ENCODE data around the gene CFAP20DC.
"Not testable (repeated sequence)": the region's sequence is repeated elsewhere in the genome, so short reads cannot be mapped to it uniquely, and the experiment has no call there.

CFAP20DC gene

GRCh38 chr3:58988041-58988440, 61.8 kb downstream of the CFAP20DC start:
- TF ChIP-seq CTCF (IDR thresholded peaks at IDR 0.05; ENCODE audit: borderline replicate concordance, control extremely low read depth, extremely low read depth, insufficient read depth, missing control alignments), result no peak
- no peak for DNase-seq (ENCODE audit: low spot score)
- in situ Hi-C loops (cut with MboI; ENCODE audit: low sequenced_read_pairs, unreplicated experiment), result no loop called here

- in situ Hi-C loops (cut with MboI; ENCODE audit: low sequenced_read_pairs, unreplicated experiment), result no loop called here
- no peak for TF ChIP-seq CTCF (IDR thresholded peaks at IDR 0.05; ENCODE audit: borderline replicate concordance, control extremely low read depth, extremely low read depth, insufficient read depth, missing control alignments)
- no peak for DNase-seq (ENCODE audit: low spot score)
These were observed 63.2 kb downstream of the CFAP20DC start for GRCh38 chr3:58986654-58987053.

- no peak for DNase-seq (ENCODE audit: low spot score)
- in situ Hi-C loops (cut with MboI; ENCODE audit: low sequenced_read_pairs, unreplicated experiment), result no loop called here
- TF ChIP-seq CTCF (IDR thresholded peaks at IDR 0.05; ENCODE audit: borderline replicate concordance, control extremely low read depth, extremely low read depth, insufficient read depth, missing control alignments), result no peak
These were observed 70.0 kb downstream of the CFAP20DC start for GRCh38 chr3:58979840-58980239.

GRCh38 chr3:58973796-58974195, 76.0 kb downstream of the CFAP20DC start:
- in situ Hi-C loops (cut with MboI; ENCODE audit: low sequenced_read_pairs, unreplicated experiment), result no loop called here
- no peak for TF ChIP-seq CTCF (IDR thresholded peaks at IDR 0.05; ENCODE audit: borderline replicate concordance, control extremely low read depth, extremely low read depth, insufficient read depth, missing control alignments)
- no peak for DNase-seq (ENCODE audit: low spot score)

GRCh38 chr3:58967866-58968265, 82.0 kb downstream of the CFAP20DC start:
- in situ Hi-C loops (cut with MboI; ENCODE audit: low sequenced_read_pairs, unreplicated experiment), result not testable (repeated sequence)

GRCh38 chr3:58965865-58966264, 84.0 kb downstream of the CFAP20DC start:
- TF ChIP-seq CTCF (IDR thresholded peaks at IDR 0.05; ENCODE audit: borderline replicate concordance, control extremely low read depth, extremely low read depth, insufficient read depth, missing control alignments), result no peak
- in situ Hi-C loops (cut with MboI; ENCODE audit: low sequenced_read_pairs, unreplicated experiment), result no loop called here
- DNase-seq (ENCODE audit: low spot score), result no peak

More at GRCh38 chr3:58967866-58968265, 82.0 kb downstream of the CFAP20DC start:
- DNase-seq (ENCODE audit: low spot score), result not testable (repeated sequence)

GRCh38 chr3:58963928-58964503, 85.8 kb downstream of the CFAP20DC start:
- no peak for TF ChIP-seq CTCF (IDR thresholded peaks at IDR 0.05; ENCODE audit: borderline replicate concordance, control extremely low read depth, extremely low read depth, insufficient read depth, missing control alignments)
- in situ Hi-C loops (cut with MboI; ENCODE audit: low sequenced_read_pairs, unreplicated experiment), result no loop called here

More at GRCh38 chr3:58963928-58964503, 85.8 kb downstream of the CFAP20DC start:
- DNase-seq (ENCODE audit: low spot score), result no peak

Measured in GM13976 (cell line).